Hematopoietic multipotent progenitor cell treated with erythropoietin and hydrocortisone succinate and interleukin-3 and kit ligand, for 17 days (in vitro differentiated cells): ENCODE data around the gene PCBP3.
"Not testable (repeated sequence)": the region's sequence is repeated elsewhere in the genome, so short reads cannot be mapped to it uniquely, and the experiment has no call there.

ENCODE experiments used
- DNase-seq: peaks from one replicate; pipeline ENCODE4 v3.0.0-alpha.2; 2015; ENCODE audit warnings: low spot score

Gene PCBP3

DNA sequence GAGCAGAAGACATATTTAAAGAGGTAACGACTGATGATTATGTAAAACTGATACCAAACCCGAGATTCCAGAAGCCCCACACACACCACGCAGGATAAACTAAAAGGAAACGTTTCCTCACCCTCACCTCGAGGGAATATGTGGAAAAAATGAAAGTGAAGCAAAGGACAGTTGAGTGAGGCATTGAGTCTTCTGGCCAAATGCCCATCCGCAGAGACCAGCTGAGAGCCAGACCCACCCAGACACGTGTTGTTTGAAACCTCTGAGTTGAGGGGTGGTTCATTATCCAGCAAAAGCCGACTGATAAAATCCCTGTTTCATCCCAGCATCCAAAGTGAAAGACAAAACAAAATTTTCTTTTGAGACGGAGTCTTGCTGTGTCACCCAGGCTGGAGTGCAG lies 29.6 kb upstream of the PCBP3 start:
- no peak for DNase-seq

DNA sequence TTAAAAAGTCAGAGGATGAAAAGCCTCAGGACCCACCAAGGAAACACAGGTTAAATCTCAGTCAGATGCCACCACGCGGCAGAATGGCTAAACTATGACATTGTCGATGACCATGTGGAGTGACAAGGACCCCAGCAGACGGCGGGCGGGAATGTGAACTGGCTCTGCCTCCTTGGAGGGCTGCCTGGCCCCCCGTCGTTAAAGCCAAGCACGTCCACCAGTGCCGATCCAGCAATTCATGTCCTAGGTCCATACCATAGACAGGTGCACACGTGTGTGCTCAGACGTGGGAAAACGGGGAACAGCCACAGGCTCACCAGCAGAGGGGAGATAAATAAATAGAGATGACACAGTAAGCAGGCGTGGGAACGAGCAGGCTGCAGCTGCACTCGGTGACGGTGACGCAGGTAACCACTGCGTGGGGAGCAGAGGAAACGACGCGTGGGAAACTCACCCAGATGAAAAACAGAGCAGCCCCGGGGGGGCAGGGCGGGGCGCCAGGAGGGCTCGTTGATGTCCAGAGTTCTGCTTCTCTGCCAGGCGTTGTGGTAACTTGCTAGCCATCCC lies 28.3 kb upstream of the PCBP3 start:
- no peak for DNase-seq

DNA sequence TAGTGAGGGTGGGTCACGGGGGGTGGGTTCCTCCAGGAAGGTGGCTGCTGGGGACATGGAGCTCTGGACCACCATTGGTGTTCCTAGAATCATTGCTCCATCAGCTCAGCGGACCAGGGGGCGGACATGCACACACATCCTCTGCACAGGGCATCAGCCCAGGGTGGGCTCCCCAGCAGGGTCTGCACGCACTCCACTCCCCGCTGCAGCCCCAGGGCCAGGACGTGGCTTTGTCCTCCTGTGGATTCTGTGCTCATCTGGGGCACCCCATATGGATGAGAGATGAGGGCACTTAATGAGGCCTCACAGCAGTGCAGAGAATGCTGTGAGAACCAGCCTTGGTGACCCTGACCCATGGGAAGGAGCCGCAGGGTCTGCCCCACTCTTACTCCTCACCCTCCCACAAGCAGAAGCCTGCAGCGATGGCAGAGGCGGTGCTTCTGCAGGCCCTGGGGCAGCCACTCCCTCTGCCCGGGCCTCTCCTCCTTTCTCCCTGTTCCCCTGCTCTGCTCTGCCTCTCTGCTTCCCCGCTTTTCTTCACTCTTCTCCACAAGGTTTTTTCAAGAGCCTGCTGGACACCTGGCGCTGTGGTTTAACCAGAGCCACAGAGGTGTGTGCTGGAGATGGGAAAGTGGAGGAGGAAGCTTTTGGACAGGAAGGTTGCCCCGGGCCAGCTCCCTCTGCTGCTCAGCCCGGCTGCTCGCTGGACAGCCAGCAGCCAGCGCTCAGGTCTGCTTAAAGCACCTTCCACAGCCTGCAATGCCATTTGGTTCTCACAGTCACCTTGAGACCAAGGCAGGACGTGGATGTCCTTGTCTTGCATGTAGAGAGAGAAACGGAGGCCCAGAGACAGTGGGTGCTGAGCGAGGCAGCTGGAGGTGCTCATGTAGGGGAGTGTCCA lies 26.3 kb upstream of the PCBP3 start:
- no peak for DNase-seq

DNA sequence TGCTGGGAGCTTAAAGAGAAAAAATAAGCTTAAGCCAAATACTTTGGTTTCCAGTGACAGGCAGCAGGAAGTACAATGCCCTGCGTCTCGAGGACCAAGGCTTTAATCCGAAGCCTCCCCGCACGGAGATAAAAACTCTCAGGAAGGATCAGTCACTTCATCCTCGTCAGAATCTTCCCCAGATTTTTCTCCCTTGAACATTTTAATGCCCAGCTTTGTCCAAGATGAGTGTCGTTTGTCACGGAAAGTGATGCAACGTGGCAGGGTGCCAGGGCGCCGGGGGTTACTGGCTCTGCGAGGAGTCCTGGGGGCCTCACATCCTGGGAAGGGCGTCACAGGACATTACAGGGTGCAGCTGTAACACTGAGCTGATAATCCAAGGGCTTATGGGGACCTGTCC lies 25.2 kb upstream of the PCBP3 start:
- no peak for DNase-seq

DNA sequence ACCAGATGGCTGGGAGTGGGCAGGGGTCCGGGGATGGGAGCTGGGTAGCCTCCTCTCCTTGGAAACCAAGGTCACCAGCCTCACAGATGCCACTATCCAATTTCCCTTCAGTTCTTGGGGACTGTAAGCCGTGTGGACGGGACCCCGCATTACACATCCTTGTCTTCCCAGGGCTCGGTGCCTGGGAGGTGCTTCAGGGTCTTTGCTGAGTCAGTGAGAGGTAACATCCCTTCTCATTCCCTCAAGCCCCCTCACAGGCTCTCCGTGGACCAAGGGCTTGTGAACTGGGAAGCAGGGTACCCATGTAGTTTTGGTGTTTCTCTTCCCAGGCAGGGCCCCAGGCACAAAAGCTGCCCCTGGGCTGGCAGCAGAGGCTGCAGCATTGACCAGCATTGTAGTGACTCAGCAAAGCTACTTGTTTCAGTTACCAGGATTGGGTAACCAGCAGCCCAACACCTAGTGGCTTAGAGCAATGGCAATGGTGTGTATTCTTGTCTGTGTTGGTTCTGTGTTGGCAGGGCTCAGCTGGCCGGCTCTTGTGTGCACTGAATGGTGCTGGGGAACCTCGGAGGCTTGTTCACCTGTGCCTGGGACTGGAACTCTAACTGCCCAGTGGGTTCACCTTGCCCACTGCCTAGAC lies 24.6 kb upstream of the PCBP3 start:
- DNase-seq, result no peak

DNA sequence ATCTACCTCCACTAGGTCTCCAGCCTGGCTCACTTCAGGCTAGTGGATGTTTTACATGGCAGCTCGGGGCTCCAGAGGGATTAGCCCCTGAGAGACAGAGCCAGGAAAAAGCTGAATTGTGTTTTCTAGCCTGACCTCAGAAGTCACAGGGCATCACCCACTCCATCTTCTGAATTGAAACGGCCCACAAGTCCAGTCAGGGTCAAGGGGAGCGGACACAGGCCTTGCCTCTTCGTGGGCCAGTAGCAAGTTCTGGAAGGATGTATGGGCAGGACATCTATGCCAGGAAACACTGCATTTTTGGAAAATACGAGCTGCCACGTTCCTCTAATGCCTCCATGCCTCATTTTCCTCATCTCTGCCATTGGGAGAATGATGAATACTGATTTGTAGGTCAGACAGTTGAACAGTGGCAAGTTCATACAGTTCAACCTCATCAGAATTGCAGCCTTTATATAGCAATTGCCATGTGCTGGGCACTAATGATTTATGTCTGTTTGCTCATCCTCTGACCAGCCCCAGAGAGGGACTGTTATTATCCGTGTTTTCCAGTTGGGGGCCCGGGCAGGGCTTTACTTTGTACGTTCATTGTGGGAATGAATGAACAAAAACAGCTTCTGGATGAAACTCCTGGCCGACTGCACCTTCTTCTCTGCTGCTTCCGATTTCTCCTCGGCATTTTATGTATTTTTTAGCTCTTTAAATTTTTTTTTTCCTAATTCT lies 23.2 kb upstream of the PCBP3 start:
- no peak for DNase-seq

DNA sequence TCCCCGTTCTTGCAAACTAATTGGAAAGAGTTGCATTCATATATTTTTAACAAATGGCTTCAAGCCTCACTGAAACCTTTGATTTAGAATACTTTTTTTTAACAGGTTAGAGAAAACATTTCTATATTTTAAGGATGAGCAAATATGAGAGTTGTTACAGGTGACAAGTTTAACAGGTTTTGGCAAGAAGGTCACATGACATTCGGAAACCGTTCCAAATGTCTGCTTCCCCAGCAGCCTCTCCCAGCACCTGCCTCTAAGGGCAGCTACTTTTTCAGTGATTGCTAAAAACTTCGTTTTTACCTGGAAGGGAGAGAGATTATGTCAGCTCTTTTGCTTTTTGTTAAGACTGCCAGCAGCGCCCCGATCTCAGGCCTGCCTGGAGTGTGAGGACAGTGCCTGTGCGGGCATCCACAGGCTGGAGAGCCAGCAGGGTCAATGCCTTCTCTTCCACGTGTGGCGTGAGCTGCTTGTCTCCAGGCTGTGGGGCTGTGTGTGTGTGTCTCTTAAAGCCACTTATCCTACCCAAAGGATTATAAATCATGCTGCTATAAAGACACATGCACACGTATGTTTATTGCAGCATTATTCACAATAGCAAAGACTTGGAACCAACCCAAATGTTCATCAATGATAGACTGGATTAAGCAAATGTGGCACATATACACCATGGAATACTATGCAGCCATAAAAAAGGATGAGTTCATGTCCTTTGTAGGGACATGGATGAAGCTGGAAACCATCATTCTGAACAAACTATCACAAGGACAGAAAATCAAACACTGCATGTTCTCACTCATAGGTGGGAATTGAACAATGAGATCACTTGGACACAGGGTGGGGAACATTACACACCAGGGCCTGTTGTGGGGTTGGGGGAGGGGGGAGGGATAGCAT lies 21.8 kb upstream of the PCBP3 start:
- not testable (repeated sequence) for DNase-seq

DNA sequence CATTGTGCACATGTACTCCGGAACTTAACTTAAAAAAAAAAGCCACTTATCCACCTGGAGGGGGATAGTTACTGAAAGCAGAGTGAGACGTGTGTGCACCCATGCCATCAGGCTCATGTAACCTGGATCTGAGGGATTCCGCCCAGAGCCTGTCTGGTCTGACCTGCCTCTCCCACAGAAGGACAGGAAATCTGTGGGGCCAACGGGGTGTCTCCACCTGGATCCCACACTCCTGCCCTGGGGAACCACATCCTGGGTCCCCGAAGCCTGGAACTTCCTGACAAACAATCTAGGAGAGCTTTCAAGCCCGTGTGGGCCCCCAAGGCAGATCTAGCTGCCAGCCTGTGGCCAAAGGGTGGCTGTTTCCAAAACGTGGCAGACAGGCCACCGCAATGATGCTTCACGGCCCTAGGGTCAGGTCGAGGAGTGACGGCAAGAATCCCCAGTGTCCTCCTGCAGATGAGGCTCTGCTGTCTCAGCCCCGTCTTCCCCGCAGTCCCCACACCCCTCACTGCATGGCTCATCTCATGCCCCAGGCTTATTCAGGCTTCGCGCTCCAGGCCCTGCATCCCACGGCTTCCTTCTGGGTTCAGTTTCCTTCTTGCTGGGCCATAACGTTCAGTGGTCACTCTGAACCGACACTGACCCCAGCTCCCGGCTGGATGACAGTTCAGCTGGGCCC lies 21.0 kb upstream of the PCBP3 start:
- no peak for DNase-seq

DNA sequence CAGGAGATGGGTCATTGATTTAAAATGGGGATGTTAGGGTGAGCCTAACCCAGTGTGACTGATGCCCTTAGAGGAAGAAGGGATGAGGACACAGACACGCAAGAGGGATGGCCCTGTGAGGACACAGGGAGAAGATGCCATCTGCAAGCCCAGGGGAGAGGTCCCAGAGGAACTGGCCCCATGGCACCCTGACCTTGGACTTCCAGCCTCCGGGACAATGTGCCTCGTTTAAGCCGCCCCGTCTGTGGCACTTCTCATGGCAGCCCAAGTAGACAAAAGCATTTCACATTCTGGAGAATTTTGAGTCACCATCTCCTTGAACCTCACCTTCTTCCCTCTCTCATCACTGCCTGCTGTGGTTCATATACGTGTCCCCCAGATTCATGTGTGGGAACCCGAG lies 20.1 kb upstream of the PCBP3 start:
- no peak for DNase-seq

DNA sequence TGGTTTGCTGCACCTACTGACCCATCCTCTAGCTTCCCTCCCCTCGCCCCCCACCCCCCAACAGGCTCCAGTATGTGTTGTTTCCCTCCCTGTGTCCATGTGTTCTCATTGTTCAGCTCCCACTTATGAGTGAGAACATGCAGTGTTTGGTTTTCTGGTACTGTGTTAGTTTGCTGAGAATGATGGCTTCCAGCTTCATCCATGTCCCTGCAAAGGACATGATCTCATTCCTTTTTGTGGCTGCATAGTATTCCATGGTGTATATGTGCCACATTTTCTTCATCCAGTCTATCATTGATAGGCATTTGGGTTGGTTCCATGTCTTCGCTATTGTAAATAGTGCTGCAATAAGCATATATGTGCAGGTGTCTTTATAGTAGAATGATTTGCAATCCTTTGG lies 17.4 kb upstream of the PCBP3 start:
- not testable (repeated sequence) for DNase-seq

DNA sequence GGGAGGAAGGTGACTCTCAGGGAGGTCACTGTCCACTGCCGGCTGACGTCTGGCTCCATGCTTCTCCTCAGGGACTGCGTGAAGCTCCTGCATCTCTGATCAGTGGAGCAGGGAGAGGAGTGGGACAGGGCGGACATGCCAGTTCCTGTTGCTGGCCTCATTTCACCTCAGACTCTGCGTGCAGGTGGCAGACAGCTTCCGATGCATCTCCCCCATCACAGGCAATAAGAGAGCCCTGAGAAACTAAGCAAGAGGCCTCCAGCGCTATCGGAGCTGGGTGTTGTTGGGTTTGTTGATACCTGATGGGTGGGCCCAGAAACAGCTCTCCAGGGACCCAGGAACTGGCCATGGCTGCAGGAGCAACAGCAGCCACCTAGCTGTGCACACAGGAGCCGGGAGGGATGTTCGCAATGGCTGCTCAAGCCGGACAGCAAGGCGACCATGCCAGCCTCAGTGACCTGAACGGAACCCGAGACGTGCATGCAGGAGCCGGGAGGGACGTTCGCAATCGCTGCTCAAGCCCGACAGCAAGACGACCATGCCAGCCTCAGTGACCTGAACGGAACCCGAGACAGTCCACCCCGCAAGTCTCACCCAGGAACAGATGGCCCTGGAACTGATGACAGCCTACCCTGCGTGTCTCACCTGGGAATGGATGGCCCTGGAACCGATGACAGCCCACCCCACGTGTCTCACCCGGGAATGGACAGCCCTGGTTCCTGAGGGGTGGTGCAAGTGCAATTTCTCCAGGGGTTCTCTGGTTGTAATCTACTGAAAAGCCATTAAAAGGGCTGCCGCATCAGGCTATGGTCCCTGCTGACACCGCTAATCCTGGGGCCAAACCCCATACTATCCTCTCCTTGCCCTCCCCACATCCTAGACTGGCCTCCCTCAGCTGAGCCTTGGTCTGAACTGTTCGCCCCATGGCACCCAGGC lies 14.2 kb upstream of the PCBP3 start:
- no peak for DNase-seq

DNA sequence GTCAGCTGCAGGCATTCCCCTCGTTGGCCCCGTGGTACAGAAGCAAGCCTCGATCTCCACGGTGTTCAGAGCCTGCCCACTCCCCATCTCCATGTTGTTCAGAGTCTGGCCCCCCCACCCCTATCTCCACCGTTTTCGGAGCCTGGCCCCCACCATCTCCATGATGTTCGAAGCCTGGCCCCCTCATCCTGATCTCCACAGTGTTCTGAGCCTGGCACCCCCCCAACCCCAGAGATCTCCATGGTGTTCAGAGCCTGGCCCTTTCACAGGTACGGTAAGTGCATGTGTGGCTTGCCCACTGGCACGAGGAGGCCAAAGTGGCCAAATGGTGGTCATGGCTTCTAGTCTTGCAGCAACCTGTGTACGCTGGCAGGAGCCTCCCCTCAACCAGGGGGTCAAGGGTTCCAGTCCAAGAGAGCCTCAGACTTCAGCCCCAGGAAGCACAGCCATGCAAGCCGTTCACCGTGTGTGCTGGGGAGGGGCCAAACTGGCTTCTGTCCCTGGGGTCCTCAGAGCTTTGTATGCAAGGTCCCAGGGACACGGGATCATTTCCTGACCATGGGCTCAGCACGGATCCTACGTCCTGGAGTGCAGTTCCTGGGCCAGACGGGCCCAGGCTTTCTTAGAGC lies 13.3 kb upstream of the PCBP3 start:
- DNase-seq, result no peak

DNA sequence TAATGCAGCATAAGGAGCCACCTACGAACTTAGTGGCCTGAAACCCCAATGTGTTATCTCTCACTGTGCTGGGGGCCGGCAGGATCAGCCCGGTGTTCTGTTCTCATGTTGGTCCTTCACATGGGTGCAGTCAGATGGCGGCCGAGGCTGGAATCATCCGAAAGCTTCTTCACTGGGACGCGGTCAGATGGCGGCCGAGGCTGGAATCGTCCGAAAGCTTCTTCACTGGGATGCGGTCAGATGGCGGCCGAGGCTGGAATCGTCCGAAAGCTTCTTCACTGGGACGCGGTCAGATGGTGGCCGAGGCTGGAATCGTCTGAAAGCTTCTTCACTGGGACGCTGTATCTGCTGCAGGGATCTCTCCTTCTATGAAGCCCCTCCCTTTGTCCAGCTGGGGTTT lies 12.6 kb upstream of the PCBP3 start:
- no peak for DNase-seq

DNA sequence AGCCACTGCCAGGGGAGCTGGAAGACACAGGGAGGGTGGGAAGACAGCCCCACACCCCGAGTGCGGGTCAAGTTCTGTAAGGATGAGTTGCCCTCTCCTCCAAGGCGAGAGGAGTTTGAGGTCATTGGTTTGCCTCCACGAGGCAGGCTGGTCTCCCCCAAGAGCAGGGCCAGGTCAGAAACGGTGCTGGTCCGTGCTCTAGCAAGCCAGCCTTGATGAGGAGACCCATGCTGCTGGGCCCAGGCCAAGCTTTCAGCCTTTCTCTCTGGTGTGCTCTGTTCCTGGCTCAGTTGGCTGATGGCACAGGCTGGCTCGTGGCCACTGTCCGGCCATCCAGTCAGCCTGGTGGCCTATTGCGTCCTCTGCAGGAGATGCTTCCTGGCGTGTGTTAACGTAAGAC lies 12.0 kb upstream of the PCBP3 start:
- DNase-seq, result no peak

DNA sequence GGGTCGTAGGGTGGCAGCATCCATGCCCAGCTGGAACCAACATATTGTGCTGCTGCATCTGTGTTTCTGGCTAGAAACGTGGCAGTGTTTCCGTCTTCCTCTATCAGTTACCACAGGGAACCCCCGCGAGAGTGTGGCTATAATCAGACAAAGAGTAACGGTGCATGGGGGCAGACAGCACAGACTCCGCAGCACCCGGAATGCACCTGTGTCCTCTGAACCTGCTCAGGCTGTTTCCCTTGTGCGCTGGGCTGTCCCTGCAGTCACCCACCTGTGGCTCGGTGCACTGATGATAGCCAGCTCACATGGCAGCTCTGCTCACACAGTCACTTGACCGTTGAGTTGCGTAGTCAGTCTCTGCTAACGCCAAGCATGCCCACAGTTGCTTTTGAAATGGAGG lies 11.4 kb upstream of the PCBP3 start:
- DNase-seq, result no peak

DNA sequence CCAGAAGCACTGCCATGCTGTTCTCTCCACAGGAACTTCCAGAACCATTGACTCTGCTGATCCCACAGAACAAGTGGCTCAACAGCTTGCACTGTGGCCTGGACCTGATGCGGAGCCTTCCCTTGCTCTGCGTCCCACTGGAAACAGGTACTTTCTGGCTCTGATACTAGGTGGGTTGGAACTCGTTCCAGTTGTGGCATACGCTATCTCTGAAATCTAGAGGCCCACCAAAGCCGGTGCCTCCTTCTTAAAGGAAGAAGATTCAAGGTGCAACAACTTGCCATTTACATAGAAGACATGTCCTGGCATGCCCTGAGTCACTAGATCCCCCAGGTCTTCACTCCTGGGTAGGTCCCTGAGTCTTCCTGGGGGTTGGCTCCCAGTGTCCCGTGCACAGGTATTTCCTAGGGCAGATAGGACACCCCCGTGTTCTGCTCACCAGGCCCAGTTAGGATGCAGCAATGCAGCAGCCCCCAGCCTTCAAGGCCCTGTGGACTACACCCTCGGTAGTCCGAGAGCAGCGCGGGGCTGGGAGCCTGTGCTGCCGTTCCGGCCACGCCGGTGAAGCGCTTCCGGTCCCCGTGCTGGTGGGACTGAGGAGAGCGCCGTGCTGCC lies 10.8 kb upstream of the PCBP3 start:
- DNase-seq, result no peak

DNA sequence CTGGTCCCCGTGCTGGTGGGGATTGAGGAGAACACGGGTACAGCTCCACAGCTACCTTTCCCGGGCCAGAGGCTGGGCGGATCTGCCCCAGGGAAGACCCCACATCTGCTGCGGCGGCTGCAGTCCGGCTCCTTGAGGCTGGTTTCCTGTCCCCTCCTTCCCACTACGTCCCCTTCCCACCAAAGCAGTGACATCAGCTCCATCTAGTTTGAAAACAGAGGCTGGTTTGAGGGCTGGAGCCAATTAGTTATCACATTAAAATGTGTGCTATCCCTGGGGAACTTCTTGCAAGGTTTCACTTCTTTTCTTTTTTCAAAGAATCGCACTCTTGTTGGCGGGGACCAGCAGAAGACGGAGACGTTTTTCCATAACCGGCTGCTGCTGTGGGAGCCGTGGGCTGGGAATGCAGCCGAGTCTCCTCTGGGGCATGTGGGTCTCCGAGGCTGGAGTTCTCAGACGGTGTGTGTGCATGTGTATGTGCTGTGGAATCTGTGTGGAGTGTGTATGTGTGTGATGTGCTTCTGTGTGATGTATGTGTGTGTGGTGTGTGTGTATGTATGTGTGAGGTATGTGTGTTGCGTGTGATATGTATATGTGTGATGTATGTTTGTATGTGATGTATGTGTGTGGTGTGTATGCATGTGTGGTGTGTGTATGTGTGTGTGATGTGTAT lies 8.9 kb upstream of the PCBP3 start:
- DNase-seq, result no peak
